ENCODE results near the gene EXOC4.

EXOC4 gene

GRCh38 chr7:133288970-133289369, 36.1 kb downstream of the EXOC4 start:
- Histone ChIP-seq H3K27me3 (no peaks in the 10 kb centered on the region), H3K4me3 (no peak overlapping the region), H3K36me3 (peaks cover 47 to 91% (median 72%) of the 10 kb centered on the region in 11 experiments), H3K9me3 (replicated peaks in 1 of 11) (no peaks in the 10 kb centered on the region; a peak in 1 of 22 replicates), H3K9ac (no peak overlapping the region), H3K27ac (no peak overlapping the region), H4K20me1 (peaks cover 0 to 63% (median 0%) of the 10 kb centered on the region in 11 experiments; a peak in 4 of 22 replicates), H3K4me2 (no peak overlapping the region), H3K4me1 (peaks cover 11 to 14% (median 13%) of the 10 kb centered on the region in 10 experiments)
- TF ChIP-seq Cebpa-rat (IDR thresholded peaks at IDR 0.05), result no peak

GRCh38 chr7:133290041-133290440, 37.2 kb downstream of the EXOC4 start:
- H3K27ac ChIP-seq, result no peak overlapping the region
- H3K36me3 ChIP-seq, result peaks cover 48 to 91% (median 70%) of the 10 kb centered on the region in 11 experiments
- H3K27me3 ChIP-seq, result no peaks in the 10 kb centered on the region
- no peaks in the 10 kb centered on the region; a peak in 1 of 22 replicates for H3K9me3 ChIP-seq (replicated peaks in 1 of 11)
- peaks cover 11 to 14% (median 13%) of the 10 kb centered on the region in 10 experiments for H3K4me1 ChIP-seq
- H3K4me2 ChIP-seq, result no peak overlapping the region
- H3K9ac ChIP-seq, result no peak overlapping the region
- TF ChIP-seq Cebpa-rat (IDR thresholded peaks at IDR 0.05), result no peak
- no peak overlapping the region for H3K4me3 ChIP-seq
- peaks cover 0 to 63% (median 0%) of the 10 kb centered on the region in 11 experiments; a peak in 4 of 22 replicates for H4K20me1 ChIP-seq

- no peak for TF ChIP-seq Cebpa-rat (IDR thresholded peaks at IDR 0.05)
- Histone ChIP-seq H3K27me3 (no peaks in the 10 kb centered on the region), H3K4me1 (peaks cover 5 to 10% (median 10%) of the 10 kb centered on the region in 10 experiments), H3K4me3 (no peak overlapping the region), H3K9ac (no peak overlapping the region), H3K36me3 (peaks cover 48 to 95% (median 66%) of the 10 kb centered on the region in 11 experiments), H3K27ac (no peak overlapping the region), H4K20me1 (peaks cover 0 to 64% (median 0%) of the 10 kb centered on the region in 11 experiments; a peak in 4 of 22 replicates), H3K9me3 (replicated peaks in 1 of 11) (no peaks in the 10 kb centered on the region; a peak in 1 of 22 replicates), H3K4me2 (no peak overlapping the region)
Measured at GRCh38 chr7:133290676-133291333, 37.9 kb downstream of the EXOC4 start.

- TF ChIP-seq Cebpa-rat (IDR thresholded peaks at IDR 0.05), result no peak
- no peak overlapping the region for H3K27ac ChIP-seq
- H3K9me3 ChIP-seq (replicated peaks in 1 of 11), result no peaks in the 10 kb centered on the region; a peak in 1 of 22 replicates
- H3K4me1 ChIP-seq, result no peaks in the 10 kb centered on the region
- H3K9ac ChIP-seq, result no peak overlapping the region
- H4K20me1 ChIP-seq, result peaks cover 0 to 63% (median 0%) of the 10 kb centered on the region in 11 experiments; a peak in 3 of 22 replicates
- peaks cover 48 to 96% (median 64%) of the 10 kb centered on the region in 11 experiments for H3K36me3 ChIP-seq
- H3K4me3 ChIP-seq, result no peak overlapping the region
- H3K4me2 ChIP-seq, result no peak overlapping the region
- H3K27me3 ChIP-seq, result no peaks in the 10 kb centered on the region
Measured at GRCh38 chr7:133292631-133293030, 39.8 kb downstream of the EXOC4 start.

DNA sequence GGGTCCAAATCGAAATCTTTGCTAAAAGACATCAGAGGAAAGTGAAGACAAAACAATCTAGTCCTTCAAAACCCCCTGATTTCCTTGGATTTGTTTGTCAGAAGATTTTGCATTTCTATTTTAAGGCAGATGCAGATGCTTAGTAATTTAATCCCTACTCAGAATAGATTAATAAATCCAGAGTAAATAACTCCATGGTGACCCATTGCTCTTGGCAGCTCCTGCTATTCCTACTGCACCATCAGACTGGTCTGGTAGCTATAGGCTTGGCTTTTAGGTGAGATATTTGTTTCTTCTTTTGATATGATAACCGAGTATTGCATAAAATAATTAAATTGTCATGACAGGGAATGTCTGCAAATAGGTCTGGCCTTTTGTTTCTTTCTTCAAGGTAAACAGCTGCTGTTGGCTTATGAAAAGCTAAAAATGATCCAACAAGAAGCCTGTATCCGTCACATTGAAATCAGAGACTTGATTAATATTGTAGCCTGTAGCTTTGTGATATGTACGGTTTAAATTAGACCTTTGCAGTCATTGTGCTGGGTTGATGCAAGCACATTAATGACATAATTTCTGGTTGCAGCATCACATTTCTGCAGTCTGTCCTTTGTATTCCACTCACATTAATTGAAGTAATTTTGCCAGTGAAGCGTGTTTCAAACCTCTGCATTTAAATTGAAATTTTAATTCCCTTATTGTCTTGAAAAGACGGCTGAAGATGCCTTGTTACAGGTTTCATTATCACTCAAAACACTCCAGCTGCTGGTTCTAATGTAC, 40.7 kb downstream of the EXOC4 start:
- H3K4me1 ChIP-seq, result no peaks in the 10 kb centered on the region
- peaks cover 41 to 95% (median 60%) of the 10 kb centered on the region in 11 experiments for H3K36me3 ChIP-seq
- no peaks in the 10 kb centered on the region for H3K27me3 ChIP-seq

DNA sequence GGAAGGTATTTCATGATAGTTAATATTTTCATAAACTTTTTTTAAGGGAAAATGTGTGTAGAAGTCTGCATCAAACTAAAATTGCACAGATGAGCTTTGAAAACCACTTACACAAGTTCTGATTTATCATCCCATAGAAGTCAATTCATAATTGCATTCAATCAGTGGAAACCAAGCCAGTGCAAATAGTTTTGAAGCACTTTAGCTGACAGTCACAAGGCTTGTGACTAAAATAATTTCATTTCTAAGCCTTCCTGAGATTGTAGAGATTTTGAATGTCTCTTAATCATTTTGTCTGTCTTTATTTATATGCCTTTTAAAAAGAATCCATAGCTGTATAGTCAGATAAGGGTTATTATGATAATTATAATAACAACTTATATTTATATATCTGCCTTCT, 41.4 kb downstream of the EXOC4 start:
- peaks cover 35 to 90% (median 53%) of the 10 kb centered on the region in 11 experiments for H3K36me3 ChIP-seq
- H4K20me1 ChIP-seq, result peaks cover 0 to 73% (median 0%) of the 10 kb centered on the region in 11 experiments; a peak in 3 of 22 replicates
- no peak overlapping the region for H3K27ac ChIP-seq
- no peaks in the 10 kb centered on the region for H3K27me3 ChIP-seq
- H3K4me2 ChIP-seq, result no peak overlapping the region
- no peaks in the 10 kb centered on the region for H3K4me1 ChIP-seq
- no peak for TF ChIP-seq Cebpa-rat (IDR thresholded peaks at IDR 0.05)
- H3K9ac ChIP-seq, result no peak overlapping the region
- no peak overlapping the region for H3K4me3 ChIP-seq
- H3K9me3 ChIP-seq (replicated peaks in 1 of 11), result no peaks in the 10 kb centered on the region; a peak in 1 of 22 replicates

More for the DNA sequence above, 40.7 kb downstream of the EXOC4 start:
- Histone ChIP-seq H3K4me3 (no peak overlapping the region), H3K27ac (no peak overlapping the region), H4K20me1 (peaks cover 0 to 66% (median 0%) of the 10 kb centered on the region in 11 experiments; a peak in 3 of 22 replicates), H3K4me2 (no peak overlapping the region), H3K9ac (no peak overlapping the region), H3K9me3 (replicated peaks in 1 of 11) (no peaks in the 10 kb centered on the region; a peak in 1 of 22 replicates)
- no peak for TF ChIP-seq Cebpa-rat (IDR thresholded peaks at IDR 0.05)

DNA sequence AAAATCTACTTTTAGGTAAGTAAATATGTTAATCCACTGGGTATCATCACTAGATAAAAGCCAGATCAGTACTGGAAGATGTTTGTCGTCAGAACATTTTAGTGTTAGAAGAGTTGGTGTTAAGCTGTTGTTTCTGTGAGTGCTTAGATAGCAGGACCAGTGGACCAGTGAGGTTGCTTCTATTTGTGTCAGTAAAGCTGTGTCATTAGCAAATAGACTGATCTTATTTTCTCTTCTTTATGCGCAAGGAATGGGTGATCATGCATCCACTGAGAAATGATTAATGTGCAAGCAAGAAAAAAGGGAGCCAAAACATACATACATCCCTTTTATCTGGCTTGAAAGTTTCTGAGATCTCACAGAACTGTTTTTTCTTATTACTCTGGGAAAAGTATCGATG, 42.6 kb downstream of the EXOC4 start:
- Histone ChIP-seq H3K9ac (no peak overlapping the region), H3K36me3 (peaks cover 22 to 90% (median 41%) of the 10 kb centered on the region in 11 experiments), H3K4me2 (no peak overlapping the region), H3K4me3 (no peak overlapping the region), H3K27ac (no peak overlapping the region), H3K27me3 (no peaks in the 10 kb centered on the region), H4K20me1 (peaks cover 0 to 86% (median 0%) of the 10 kb centered on the region in 11 experiments; a peak in 3 of 22 replicates), H3K9me3 (replicated peaks in 1 of 11) (no peaks in the 10 kb centered on the region; a peak in 1 of 22 replicates), H3K4me1 (no peaks in the 10 kb centered on the region)
- TF ChIP-seq Cebpa-rat (IDR thresholded peaks at IDR 0.05), result no peak

GRCh38 chr7:133297093-133297492, 44.2 kb downstream of the EXOC4 start:
- Histone ChIP-seq H3K9ac (no peak overlapping the region), H3K27me3 (no peaks in the 10 kb centered on the region), H3K27ac (no peak overlapping the region), H3K9me3 (replicated peaks in 1 of 11) (no peaks in the 10 kb centered on the region), H4K20me1 (peaks cover 0 to 95% (median 0%) of the 10 kb centered on the region in 11 experiments; a peak in 3 of 22 replicates), H3K4me3 (no peak overlapping the region), H3K36me3 (peaks cover 6 to 85% (median 31%) of the 10 kb centered on the region in 11 experiments), H3K4me2 (no peak overlapping the region), H3K4me1 (no peaks in the 10 kb centered on the region)
- no peak for TF ChIP-seq Cebpa-rat (IDR thresholded peaks at IDR 0.05)

GRCh38 chr7:133298080-133298479, 45.2 kb downstream of the EXOC4 start:
- no peak overlapping the region for H3K9ac ChIP-seq
- H4K20me1 ChIP-seq, result peaks cover 0 to 96% (median 0%) of the 10 kb centered on the region in 11 experiments; a peak in 3 of 22 replicates
- no peaks in the 10 kb centered on the region for H3K9me3 ChIP-seq (replicated peaks in 1 of 11)
- no peak for TF ChIP-seq Cebpa-rat (IDR thresholded peaks at IDR 0.05)
- no peak overlapping the region for H3K4me3 ChIP-seq
- no peak overlapping the region for H3K27ac ChIP-seq
- H3K36me3 ChIP-seq, result peaks cover 6 to 76% (median 25%) of the 10 kb centered on the region in 11 experiments; a peak in 16 of 22 replicates
- no peaks in the 10 kb centered on the region for H3K27me3 ChIP-seq
- no peak overlapping the region for H3K4me2 ChIP-seq
- H3K4me1 ChIP-seq, result no peaks in the 10 kb centered on the region
